H1 (cell line): Measurements from ENCODE around the gene PNMA8B.

Source experiments
- EP300 ChIP-seq, 2 experiments: IDR thresholded peaks; 1 replicate in 1 of 2; 2 replicates in 1 of 2; pipeline ENCODE4 v1.6.1; 2011 to 2012; ENCODE audit warnings: low read depth in 2 of 2, low read length in 2 of 2, mild to moderate bottlenecking in 2 of 2, borderline replicate concordance in 1 of 2, inconsistent platforms in 1 of 2, moderate library complexity in 1 of 2
- HDAC2 ChIP-seq, 2 experiments: fragments of 300-600 bp in 1 of 2; sonication (generic) in 1 of 2; IDR thresholded peaks; 2 replicates each; pipeline ENCODE4 v1.6.1; 2011 to 2012; ENCODE audit warnings: low read depth in 2 of 2, low read length in 2 of 2, mild to moderate bottlenecking in 2 of 2, moderate library complexity in 2 of 2, borderline replicate concordance in 1 of 2, inconsistent platforms in 1 of 2
- POLR2A ChIP-seq, 2 experiments: IDR thresholded peaks; 1 replicate in 1 of 2; 2 replicates in 1 of 2; pipeline ENCODE4 v1.6.1; 2011; ENCODE audit warnings: low read depth in 2 of 2, low read length in 2 of 2, mild to moderate bottlenecking in 2 of 2; ENCODE audit errors: control extremely low read depth in 1 of 2
- TF ChIP-seq, protein P1 (sequence below), 3 experiments: IDR thresholded peaks; 1 replicate in 2 of 3; 2 replicates in 1 of 3; pipeline versions ENCODE4 v1.5.1 to v1.6.1; 2011; ENCODE audit warnings: low read length in 3 of 3, mild to moderate bottlenecking in 3 of 3, inconsistent platforms in 2 of 3, low read depth in 1 of 3, moderate library complexity in 1 of 3; ENCODE audit not compliant: insufficient read depth in 1 of 3; ENCODE audit errors: control extremely low read depth in 1 of 3
- TF ChIP-seq, protein P2 (sequence below): IDR thresholded peaks from 2 replicates; pipeline ENCODE4 v1.6.1; 2012; ENCODE audit warnings: inconsistent platforms

DNA sequence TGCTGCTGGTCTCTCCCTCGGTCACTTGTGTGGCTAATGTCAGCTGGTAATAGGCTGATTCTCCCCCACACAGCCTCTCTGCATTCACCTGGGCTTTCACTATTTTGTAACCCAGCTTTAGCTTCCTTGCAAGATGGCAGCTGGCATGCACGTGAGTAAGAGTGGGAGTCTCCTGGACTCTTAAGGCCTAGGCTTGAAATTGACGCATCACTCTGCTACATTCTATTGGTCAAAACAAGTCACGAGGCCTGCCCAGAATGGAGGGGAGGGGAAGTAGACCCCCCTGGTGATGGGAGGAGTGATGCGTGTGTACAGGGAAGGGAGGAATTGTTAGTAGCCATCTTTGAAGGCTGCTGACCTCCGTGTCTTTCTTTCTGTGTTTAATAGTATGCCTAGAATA lies 24.9 kb upstream of the PNMA8B start:
- TF ChIP-seq, protein P1, sequence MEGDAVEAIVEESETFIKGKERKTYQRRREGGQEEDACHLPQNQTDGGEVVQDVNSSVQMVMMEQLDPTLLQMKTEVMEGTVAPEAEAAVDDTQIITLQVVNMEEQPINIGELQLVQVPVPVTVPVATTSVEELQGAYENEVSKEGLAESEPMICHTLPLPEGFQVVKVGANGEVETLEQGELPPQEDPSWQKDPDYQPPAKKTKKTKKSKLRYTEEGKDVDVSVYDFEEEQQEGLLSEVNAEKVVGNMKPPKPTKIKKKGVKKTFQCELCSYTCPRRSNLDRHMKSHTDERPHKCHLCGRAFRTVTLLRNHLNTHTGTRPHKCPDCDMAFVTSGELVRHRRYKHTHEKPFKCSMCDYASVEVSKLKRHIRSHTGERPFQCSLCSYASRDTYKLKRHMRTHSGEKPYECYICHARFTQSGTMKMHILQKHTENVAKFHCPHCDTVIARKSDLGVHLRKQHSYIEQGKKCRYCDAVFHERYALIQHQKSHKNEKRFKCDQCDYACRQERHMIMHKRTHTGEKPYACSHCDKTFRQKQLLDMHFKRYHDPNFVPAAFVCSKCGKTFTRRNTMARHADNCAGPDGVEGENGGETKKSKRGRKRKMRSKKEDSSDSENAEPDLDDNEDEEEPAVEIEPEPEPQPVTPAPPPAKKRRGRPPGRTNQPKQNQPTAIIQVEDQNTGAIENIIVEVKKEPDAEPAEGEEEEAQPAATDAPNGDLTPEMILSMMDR (IDR thresholded peaks at IDR 0.05; ENCODE audit: control extremely low read depth in 1 of 3, insufficient read depth in 1 of 3, low read depth in 1 of 3, low read length in 3 of 3) = no peak
- no peak for TF ChIP-seq POLR2A (IDR thresholded peaks at IDR 0.05; ENCODE audit: control extremely low read depth in 1 of 2, low read depth in 2 of 2, low read length in 2 of 2)
- TF ChIP-seq HDAC2 (IDR thresholded peaks at IDR 0.05; ENCODE audit: borderline replicate concordance in 1 of 2, low read depth in 2 of 2, low read length in 2 of 2) = no peak
- TF ChIP-seq, protein P2, sequence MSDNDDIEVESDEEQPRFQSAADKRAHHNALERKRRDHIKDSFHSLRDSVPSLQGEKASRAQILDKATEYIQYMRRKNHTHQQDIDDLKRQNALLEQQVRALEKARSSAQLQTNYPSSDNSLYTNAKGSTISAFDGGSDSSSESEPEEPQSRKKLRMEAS = 0 out of 2 replicates have a peak, but pooled peaks have one; percentile 35
- TF ChIP-seq EP300 (IDR thresholded peaks at IDR 0.05; ENCODE audit: borderline replicate concordance in 1 of 2, low read depth in 2 of 2, low read length in 2 of 2) = no peak
